AG09319 (cell line): Measurements from ENCODE around the gene TMTC1.
A peak's percentile ranks its signal among the peaks of the same experiment; 100 is the strongest.

ENCODE experiments used
- DNase-seq: peaks from one replicate; pipeline ENCODE4 v3.0.0-alpha.2; 2010; ENCODE audit warnings: low read depth; ENCODE audit errors: extremely low read depth
- CTCF ChIP-seq: IDR thresholded peaks from 2 replicates; pipeline ENCODE4 v1.5.1; 2011; ENCODE audit warnings: low read depth, mild to moderate bottlenecking, inconsistent platforms, low read length, moderate library complexity

TMTC1 gene

GRCh38 chr12:29702972-29703371 lies 80.8 kb downstream of the TMTC1 start:
- TF ChIP-seq CTCF = no peak
- no peak for DNase-seq

GRCh38 chr12:29702222-29702621 lies 81.5 kb downstream of the TMTC1 start:
- no peak for DNase-seq
- TF ChIP-seq CTCF = no peak

GRCh38 chr12:29700761-29701481 lies 82.8 kb downstream of the TMTC1 start:
- no peak for DNase-seq
- TF ChIP-seq CTCF = no peak

- no peak for TF ChIP-seq CTCF
- no peak for DNase-seq
Observed at GRCh38 chr12:29698756-29699155, 85.0 kb downstream of the TMTC1 start.

GRCh38 chr12:29695800-29696199 lies 87.9 kb downstream of the TMTC1 start:
- TF ChIP-seq CTCF = no peak
- no peak for DNase-seq

DNA sequence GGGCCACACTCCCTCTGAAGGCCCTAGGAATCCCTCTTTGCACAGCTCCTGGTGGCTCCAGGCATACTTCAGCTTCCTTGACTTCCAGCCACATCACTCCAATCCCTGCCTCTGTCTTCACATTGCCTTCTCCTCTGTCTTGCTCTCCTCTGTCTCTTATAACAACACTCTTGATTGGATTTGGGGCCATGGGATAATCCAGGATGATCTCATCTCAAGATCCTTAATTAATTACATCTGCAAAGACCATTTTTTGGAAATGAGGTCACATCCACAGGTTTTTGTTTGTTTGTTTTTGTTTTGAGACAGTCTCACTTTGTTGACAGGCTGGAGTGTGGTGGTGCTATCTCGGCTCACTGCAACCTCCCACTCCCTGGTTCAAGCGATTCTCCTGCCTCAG lies 88.7 kb downstream of the TMTC1 start:
- TF ChIP-seq CTCF = no peak
- DNase-seq = peak; percentile 39

DNA sequence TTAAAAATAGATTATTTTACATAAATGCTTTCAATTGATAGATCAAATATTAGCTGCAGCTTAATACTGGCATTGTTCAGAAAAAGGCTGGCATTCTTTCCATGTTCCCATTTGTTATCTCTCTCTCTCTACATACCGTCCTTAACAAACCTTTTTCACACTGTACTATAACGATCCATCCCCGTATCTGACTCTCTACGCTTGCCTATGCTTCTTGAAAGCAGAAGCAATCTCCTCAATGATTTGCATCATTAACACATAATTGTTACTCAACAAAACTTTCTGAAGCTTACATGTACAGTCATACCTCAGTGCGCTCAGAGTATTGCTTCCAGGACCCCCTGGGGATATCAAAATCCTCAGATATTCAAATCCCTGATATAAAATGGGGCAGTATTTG lies 89.7 kb downstream of the TMTC1 start:
- DNase-seq = no peak
- no peak for TF ChIP-seq CTCF
